Mononuclear cell (primary cell): Measurements from ENCODE around the gene OR10C1. TPM values are rescaled to one million over a fixed set of nuclear protein-coding genes. Genes with fewer than 3 reads are reported as not detected.
"Not testable (repeated sequence)": the region's sequence is repeated elsewhere in the genome, so short reads cannot be mapped to it uniquely, and the experiment has no call there.

ENCODE experiments used
- H3K27me3 ChIP-seq: 2 replicates; pipeline ENCODE4 v1.6.0; 2011; ENCODE audit warnings: low read length, control low read depth; ENCODE audit not compliant: insufficient read depth
- H3K4me1 ChIP-seq: 2 replicates; pipeline ENCODE4 v1.5.1; 2011; ENCODE audit warnings: mild to moderate bottlenecking, low read length, control low read depth; ENCODE audit not compliant: insufficient read depth
- H3K4me3 ChIP-seq: 2 replicates; pipeline ENCODE4 v1.5.1; 2011; ENCODE audit warnings: mild to moderate bottlenecking, low read length, moderate library complexity
- H3K9me3 ChIP-seq: 2 replicates; pipeline ENCODE4 v1.5.1; 2011; ENCODE audit warnings: low read depth, mild to moderate bottlenecking, control low read depth, low read length
- total RNA-seq: library from RNA; depleted of rRNA; stranded (reverse); fragments of >200 nt; gene quantifications from one replicate; pipeline ENCODE4 v1.2.3, GENCODE V29; 2012

Gene OR10C1, protein sequence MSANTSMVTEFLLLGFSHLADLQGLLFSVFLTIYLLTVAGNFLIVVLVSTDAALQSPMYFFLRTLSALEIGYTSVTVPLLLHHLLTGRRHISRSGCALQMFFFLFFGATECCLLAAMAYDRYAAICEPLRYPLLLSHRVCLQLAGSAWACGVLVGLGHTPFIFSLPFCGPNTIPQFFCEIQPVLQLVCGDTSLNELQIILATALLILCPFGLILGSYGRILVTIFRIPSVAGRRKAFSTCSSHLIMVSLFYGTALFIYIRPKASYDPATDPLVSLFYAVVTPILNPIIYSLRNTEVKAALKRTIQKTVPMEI
- total RNA-seq: not detected

- H3K27me3 ChIP-seq: peaks cover 9% of the 10 kb centered on the region
- H3K9me3 ChIP-seq: no peaks in the 10 kb centered on the region
- no peaks in the 10 kb centered on the region for H3K4me1 ChIP-seq
- no peak within 1 kb of the TSS for H3K4me3 ChIP-seq
Measured at GRCh38 chr6:29439006-29439405, at the start of gene OR10C1. OR10C1 (plus strand) TSS chr6:29439306; CDS start chr6:29440016, 710 bp downstream.

- Histone ChIP-seq H3K9me3 (no peaks in the 10 kb centered on the region), H3K4me1 (no peaks in the 10 kb centered on the region), H3K4me3 (no peak within 1 kb of the TSS), H3K27me3 (peaks cover 5% of the 10 kb centered on the region)
Measured at GRCh38 chr6:29395331-29395730, 43.8 kb upstream of the OR10C1 start, which contains the start of gene OR12D2. OR12D2 (plus strand) TSS chr6:29395631; CDS start chr6:29396700, 1,069 bp downstream.

- no peak overlapping the region for H3K4me3 ChIP-seq
- no peaks in the 10 kb centered on the region for H3K4me1 ChIP-seq
- peaks cover 3% of the 10 kb centered on the region for H3K27me3 ChIP-seq
- no peaks in the 10 kb centered on the region for H3K9me3 ChIP-seq
Measured at GRCh38 chr6:29399525-29399924, 39.6 kb upstream of the OR10C1 start.

- H3K4me1 ChIP-seq: no peaks in the 10 kb centered on the region
- H3K4me3 ChIP-seq: no peak overlapping the region
- H3K9me3 ChIP-seq: no peaks in the 10 kb centered on the region
Measured at GRCh38 chr6:29403801-29404200, 35.3 kb upstream of the OR10C1 start.

GRCh38 chr6:29414588-29414987 lies 24.5 kb upstream of the OR10C1 start, which contains the start of gene OR12D1:
OR12D1 (plus strand) TSS chr6:29414928.
- Histone ChIP-seq H3K9me3 (no peaks in the 10 kb centered on the region), H3K4me1 (no peaks in the 10 kb centered on the region), H3K4me3 (no peak within 1 kb of the TSS), H3K27me3 (peaks cover 7% of the 10 kb centered on the region)

More at GRCh38 chr6:29403801-29404200, 35.3 kb upstream of the OR10C1 start:
- peaks cover 9% of the 10 kb centered on the region for H3K27me3 ChIP-seq

GRCh38 chr6:29419516-29419915 lies 19.6 kb upstream of the OR10C1 start:
- Histone ChIP-seq H3K9me3 (no peaks in the 10 kb centered on the region), H3K27me3 (peaks cover 11% of the 10 kb centered on the region), H3K4me1 (no peaks in the 10 kb centered on the region), H3K4me3 (no peak overlapping the region)

DNA sequence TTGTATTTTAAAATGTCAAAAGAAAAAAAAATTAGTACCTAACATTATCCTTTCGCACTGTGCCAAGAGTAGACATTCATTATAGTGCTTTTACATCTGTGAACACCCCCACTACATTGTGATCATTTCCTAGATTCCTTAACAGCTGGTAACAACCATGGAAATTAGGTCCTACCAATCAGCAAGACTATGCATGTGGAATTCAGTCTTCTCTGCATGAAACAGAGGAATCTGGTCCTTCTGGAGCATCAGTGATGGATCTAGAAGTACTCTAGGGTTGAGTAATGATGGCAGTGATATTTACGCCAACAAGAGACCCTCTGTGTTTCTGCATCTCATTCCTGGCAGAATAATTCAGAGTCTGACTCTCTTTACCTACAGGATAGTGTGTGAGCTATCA lies 14.9 kb upstream of the OR10C1 start:
- Histone ChIP-seq H3K27me3 (peaks cover 11% of the 10 kb centered on the region), H3K9me3 (no peaks in the 10 kb centered on the region), H3K4me3 (no peak overlapping the region), H3K4me1 (no peaks in the 10 kb centered on the region)

DNA sequence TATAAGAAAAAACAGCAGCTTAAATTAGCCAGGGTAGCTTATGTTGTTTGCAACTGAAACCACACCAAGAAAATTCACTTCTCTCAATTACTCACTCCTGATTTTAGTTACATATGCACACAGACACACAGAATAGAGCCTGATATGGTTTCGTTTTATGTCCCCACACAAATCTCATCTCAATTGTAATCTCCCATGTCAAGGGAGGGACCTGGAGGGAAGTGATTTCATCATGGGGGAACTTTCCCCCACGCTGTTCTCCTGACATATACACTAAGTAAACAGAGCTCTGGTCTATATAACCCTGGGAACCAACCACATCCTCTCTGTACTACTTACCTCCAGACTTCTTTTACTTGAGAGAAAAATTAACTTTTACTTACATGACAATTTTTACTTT lies 14.5 kb upstream of the OR10C1 start:
- Histone ChIP-seq H3K9me3 (no peaks in the 10 kb centered on the region), H3K27me3 (peaks cover 10% of the 10 kb centered on the region), H3K4me1 (no peaks in the 10 kb centered on the region), H3K4me3 (no peak overlapping the region)

DNA sequence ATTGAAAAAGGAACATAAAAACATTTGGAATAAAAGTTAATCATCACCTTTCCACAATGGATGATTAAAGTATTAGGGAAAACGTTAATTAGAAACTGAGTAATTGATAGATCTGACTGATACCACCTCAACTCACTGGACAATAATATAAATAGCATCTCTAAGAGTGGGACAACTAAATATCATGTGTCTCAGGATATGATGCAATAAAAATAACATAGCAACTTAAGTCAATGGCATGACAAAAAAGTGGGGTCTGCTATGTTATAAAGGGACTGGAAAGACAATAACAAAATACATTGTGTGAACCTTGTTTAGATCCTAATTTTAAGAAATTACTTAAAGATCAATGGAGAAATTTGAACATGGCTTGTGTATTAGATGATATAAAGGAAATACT lies 14.0 kb upstream of the OR10C1 start:
- no peak overlapping the region for H3K4me3 ChIP-seq
- peaks cover 6% of the 10 kb centered on the region for H3K27me3 ChIP-seq
- no peaks in the 10 kb centered on the region for H3K4me1 ChIP-seq
- no peaks in the 10 kb centered on the region for H3K9me3 ChIP-seq

DNA sequence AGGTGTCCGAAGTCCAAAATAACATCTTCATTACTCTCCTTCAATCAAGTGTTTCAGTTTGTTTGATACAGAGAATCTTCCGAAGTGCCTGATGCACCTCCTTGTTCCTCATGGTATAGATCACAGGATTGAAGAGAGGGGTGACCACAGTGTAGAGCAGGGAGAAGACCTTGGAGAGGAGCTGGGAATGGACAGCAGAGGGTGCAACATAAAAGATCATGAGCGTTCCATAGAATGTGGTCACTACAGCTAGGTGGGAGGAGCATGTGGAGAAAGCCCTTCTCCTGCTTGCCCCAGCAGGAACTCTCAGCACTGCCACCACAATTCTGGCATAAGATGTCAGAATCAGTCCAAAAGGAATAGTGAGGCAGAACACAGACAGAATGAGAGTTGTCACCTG lies 12.5 kb upstream of the OR10C1 start:
- Histone ChIP-seq H3K4me3 (no peak overlapping the region), H3K4me1 (no peaks in the 10 kb centered on the region), H3K27me3 (no peaks in the 10 kb centered on the region), H3K9me3 (no peaks in the 10 kb centered on the region)

GRCh38 chr6:29436730-29437129 lies 2.4 kb upstream of the OR10C1 start:
- H3K4me3 ChIP-seq, H3K4me1 ChIP-seq, H3K9me3 ChIP-seq: not testable (repeated sequence)
- peaks cover 15% of the 10 kb centered on the region for H3K27me3 ChIP-seq

DNA sequence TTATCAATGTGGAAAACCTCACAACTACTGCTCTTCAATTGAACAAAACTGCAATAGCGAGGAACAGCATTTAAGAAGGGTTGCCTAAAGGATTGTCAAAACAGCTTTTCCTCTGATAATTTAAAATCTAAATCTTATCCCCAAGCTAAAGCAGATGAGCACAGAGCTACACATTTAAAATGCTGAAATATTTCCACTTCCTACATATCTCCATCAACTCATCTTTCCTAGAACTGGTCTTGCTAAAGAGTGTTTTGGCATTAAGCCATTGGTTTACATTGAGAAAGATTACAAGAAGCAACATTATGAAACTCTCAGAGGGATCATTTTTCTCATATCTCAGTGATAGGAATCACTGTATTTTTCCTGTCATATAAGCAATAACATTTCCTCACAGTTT lies 3.6 kb downstream of the OR10C1 start:
- no peaks in the 10 kb centered on the region for H3K27me3 ChIP-seq
- H3K4me1 ChIP-seq: no peaks in the 10 kb centered on the region
- no peak overlapping the region for H3K4me3 ChIP-seq
- H3K9me3 ChIP-seq: no peaks in the 10 kb centered on the region

- H3K27me3 ChIP-seq, H3K4me1 ChIP-seq, H3K9me3 ChIP-seq, H3K4me3 ChIP-seq: not testable (repeated sequence)
Measured at GRCh38 chr6:29444031-29444430, 4.9 kb downstream of the OR10C1 start.

DNA sequence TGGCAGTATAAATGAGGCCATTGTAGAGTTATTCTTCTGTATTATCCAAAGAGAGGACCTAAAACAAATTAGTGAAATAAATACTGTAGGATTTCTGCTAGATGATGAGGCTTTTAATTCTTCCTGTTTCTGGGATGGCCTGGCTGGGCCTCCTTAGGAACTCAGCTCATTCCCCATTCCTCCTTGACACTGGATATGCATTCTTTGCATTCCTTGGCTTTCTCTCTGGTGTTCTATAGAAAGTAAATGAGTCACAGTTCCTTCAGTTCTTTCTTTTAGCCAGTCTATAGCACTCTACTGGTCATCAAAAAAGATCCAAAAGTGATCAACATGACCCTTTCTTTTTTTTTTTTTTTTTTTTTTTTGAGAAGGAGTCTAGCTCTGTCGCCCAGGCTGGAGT lies 8.6 kb downstream of the OR10C1 start:
- Histone ChIP-seq H3K4me3 (no peak overlapping the region), H3K27me3 (peaks cover 11% of the 10 kb centered on the region), H3K9me3 (peaks cover 6% of the 10 kb centered on the region), H3K4me1 (no peaks in the 10 kb centered on the region)

DNA sequence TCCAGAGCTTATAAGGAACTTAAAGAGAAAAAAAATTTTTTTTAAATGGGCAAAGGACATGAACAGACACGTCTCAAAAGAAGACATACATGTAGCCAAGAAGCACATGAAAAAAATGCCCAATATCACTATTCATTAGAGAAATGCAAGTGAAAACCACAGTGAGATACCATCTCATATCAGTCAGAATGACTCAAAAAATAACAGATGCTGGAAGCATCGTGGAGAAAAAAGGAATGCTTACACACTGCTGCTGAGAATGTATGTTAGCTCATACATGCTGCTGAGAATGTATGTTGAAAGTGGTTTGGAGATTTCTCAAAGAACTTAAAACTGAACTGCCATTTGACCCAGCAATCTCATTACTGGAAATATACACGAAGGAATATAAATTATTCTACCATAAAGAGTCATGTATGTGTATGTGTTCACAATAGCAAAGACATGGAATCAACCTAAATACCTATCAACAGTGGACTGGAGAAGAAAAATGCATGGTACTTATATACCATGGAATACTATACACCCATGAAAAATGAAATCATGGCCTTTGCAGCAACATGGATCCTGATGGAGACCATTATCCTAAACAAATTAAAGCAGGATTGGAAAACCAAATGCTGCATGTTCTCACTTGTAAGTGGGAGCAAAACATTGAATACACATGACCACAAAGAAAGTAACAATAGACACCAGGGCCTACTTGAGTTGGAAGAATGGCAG lies 12.5 kb downstream of the OR10C1 start:
- Histone ChIP-seq H3K4me3 (no peak overlapping the region), H3K9me3 (peaks cover 6% of the 10 kb centered on the region), H3K27me3 (peaks cover 14% of the 10 kb centered on the region), H3K4me1 (no peaks in the 10 kb centered on the region)
